ENCODE results near the gene LRRK1.
A peak's percentile ranks its signal among the peaks of the same experiment; 100 is the strongest.

The LRRK1 gene

GRCh38 chr15:101083336-101084045 lies 164.3 kb downstream of the LRRK1 start:
- DNase-seq = no peak
- TF ChIP-seq GATA1 (IDR thresholded peaks at IDR 0.05; ENCODE audit: low read depth, low read length) = no peak
- no peak for TF ChIP-seq POLR2A (IDR thresholded peaks at IDR 0.05; ENCODE audit: low read length)

- no peak for TF ChIP-seq POLR2A (IDR thresholded peaks at IDR 0.05; ENCODE audit: low read length)
- no peak for TF ChIP-seq GATA1 (IDR thresholded peaks at IDR 0.05; ENCODE audit: low read depth, low read length)
- no peak for DNase-seq
Measured at GRCh38 chr15:101084801-101085200, 165.6 kb downstream of the LRRK1 start.

- TF ChIP-seq POLR2A (IDR thresholded peaks at IDR 0.05; ENCODE audit: low read length) = no peak
- no peak for TF ChIP-seq GATA1 (IDR thresholded peaks at IDR 0.05; ENCODE audit: low read depth, low read length)
- no peak for DNase-seq
Measured at GRCh38 chr15:101085311-101085700, 166.1 kb downstream of the LRRK1 start.

GRCh38 chr15:101086394-101087171 lies 167.4 kb downstream of the LRRK1 start:
- TF ChIP-seq POLR2A (IDR thresholded peaks at IDR 0.05; ENCODE audit: low read length) = no peak
- TF ChIP-seq GATA1 (IDR thresholded peaks at IDR 0.05; ENCODE audit: low read depth, low read length) = no peak
- no peak for DNase-seq

GRCh38 chr15:101087172-101087769 lies 168.1 kb downstream of the LRRK1 start:
- DNase-seq = no peak
- TF ChIP-seq POLR2A (IDR thresholded peaks at IDR 0.05; ENCODE audit: low read length) (no peak), GATA1 (IDR thresholded peaks at IDR 0.05; ENCODE audit: low read depth, low read length) (no peak)

GRCh38 chr15:101088271-101088670 lies 169.1 kb downstream of the LRRK1 start:
- no peak for DNase-seq
- TF ChIP-seq GATA1 (IDR thresholded peaks at IDR 0.05; ENCODE audit: low read depth, low read length) = no peak
- TF ChIP-seq POLR2A (IDR thresholded peaks at IDR 0.05; ENCODE audit: low read length) = no peak

- DNase-seq = peak; percentile 64 to 80
Measured at GRCh38 chr15:101088788-101089578, 169.8 kb downstream of the LRRK1 start.

GRCh38 chr15:101089579-101090427 lies 170.6 kb downstream of the LRRK1 start:
- TF ChIP-seq GATA1 (IDR thresholded peaks at IDR 0.05; ENCODE audit: low read depth, low read length) (no peak), POLR2A (IDR thresholded peaks at IDR 0.05; ENCODE audit: low read length) (no peak)

More at GRCh38 chr15:101088788-101089578, 169.8 kb downstream of the LRRK1 start:
- TF ChIP-seq GATA1 (IDR thresholded peaks at IDR 0.05; ENCODE audit: low read depth, low read length) = no peak
- TF ChIP-seq POLR2A (IDR thresholded peaks at IDR 0.05; ENCODE audit: low read length) = no peak

GRCh38 chr15:101090428-101090790 lies 171.3 kb downstream of the LRRK1 start:
- no peak for DNase-seq
- TF ChIP-seq GATA1 (IDR thresholded peaks at IDR 0.05; ENCODE audit: low read depth, low read length) (no peak), POLR2A (IDR thresholded peaks at IDR 0.05; ENCODE audit: low read length) (no peak)

More at GRCh38 chr15:101089579-101090427, 170.6 kb downstream of the LRRK1 start:
- no peak for DNase-seq

- TF ChIP-seq GATA1 (IDR thresholded peaks at IDR 0.05; ENCODE audit: low read depth, low read length) (no peak), POLR2A (IDR thresholded peaks at IDR 0.05; ENCODE audit: low read length) (no peak)
- no peak for DNase-seq
Measured at GRCh38 chr15:101091080-101092017, 172.2 kb downstream of the LRRK1 start.

GRCh38 chr15:101092156-101092866 lies 173.2 kb downstream of the LRRK1 start:
- no peak for TF ChIP-seq POLR2A (IDR thresholded peaks at IDR 0.05; ENCODE audit: low read length)
- no peak for TF ChIP-seq GATA1 (IDR thresholded peaks at IDR 0.05; ENCODE audit: low read depth, low read length)
- DNase-seq = no peak
